ENCODE data around the gene ACTN1. TPM values are rescaled to one million over a fixed set of nuclear protein-coding genes. Genes with fewer than 3 reads are reported as not detected.

ACTN1 gene
- total and polyA plus RNA-seq, 11 donors, result 48.4 to 252 (median 104) TPM

GRCh38 chr14:68937471-68938270, 41.4 kb downstream of the ACTN1 start:
- peak in 1 of 2 donors; percentile 44 for TF ChIP-seq POLR2A (IDR thresholded peaks at IDR 0.05)
- TF ChIP-seq CTCF (IDR thresholded peaks at IDR 0.05), result peak in 11 of 12 donors; percentile 13 to 56 (median 37)
- Histone ChIP-seq H3K4me1 (peaks cover 34 to 96% (median 82%) of the 10 kb centered on the region in 12 donors), H3K27ac (peak overlapping the region; percentile 47 to 98 (median 85)), H3K9me3 (no peaks in the 10 kb centered on the region), H3K4me3 (peak overlapping the region in 1 of 12 donors; percentile 38), H3K36me3 (peaks cover 0 to 2% (median 0%) of the 10 kb centered on the region in 9 donors), H3K27me3 (no peaks in the 10 kb centered on the region)
- DNase-seq (peak; percentile 65 to 84 (median 77)), ATAC-seq (peak; percentile 45 to 73 (median 52))
- whole genome bisulfite sequencing, 4 donors, result 42 to 55% (median 44%) methylated on average over 6 to 11 of the region's 11 CpGs
- intact Hi-C loops (cut with DNase I), result loop anchor here in 6 of 10 donors (5.0 kb wide), 2 partner anchors 40 to 115 kb away; partner anchors contain the start of gene ACTN1 (in 5 of the 6)

GRCh38 chr14:68936980-68937379, 42.1 kb downstream of the ACTN1 start:
- H3K27me3 ChIP-seq, result no peaks in the 10 kb centered on the region
- intact Hi-C loops (cut with DNase I), result loop anchor here in 7 of 10 donors (1.0 to 5.0 kb wide), 4 partner anchors 40 to 115 kb away; partner anchors contain the start of gene ACTN1 (in 6 of the 7)
- WGBS, 4 donors, result 40 to 59% (median 43%) methylated on average over 2 of the region's 2 CpGs
- H3K4me3 ChIP-seq, result peak overlapping the region in 1 of 12 donors; percentile 38
- peaks cover 34 to 96% (median 76%) of the 10 kb centered on the region in 12 donors for H3K4me1 ChIP-seq
- peak in 1 of 5 donors; percentile 2 for DNase-seq
- H3K9me3 ChIP-seq, result no peaks in the 10 kb centered on the region
- peaks cover 0 to 2% (median 0%) of the 10 kb centered on the region in 9 donors for H3K36me3 ChIP-seq
- ATAC-seq, result no peak
- peak overlapping the region; percentile 76 to 98 (median 85) for H3K27ac ChIP-seq
- no peak for TF ChIP-seq CTCF (IDR thresholded peaks at IDR 0.05)

- ATAC-seq (no peak), DNase-seq (peak in 1 of 5 donors; percentile 26)
- TF ChIP-seq CTCF (IDR thresholded peaks at IDR 0.05), result no peak
- Histone ChIP-seq H3K9me3 (no peaks in the 10 kb centered on the region), H3K4me3 (peak overlapping the region in 7 of 12 donors; percentile 6 to 38 (median 8)), H3K4me1 (peaks cover 34 to 96% (median 75%) of the 10 kb centered on the region in 12 donors), H3K36me3 (peaks cover 0 to 2% (median 0%) of the 10 kb centered on the region in 9 donors), H3K27ac (peak overlapping the region; percentile 76 to 98 (median 85)), H3K27me3 (no peaks in the 10 kb centered on the region)
- intact Hi-C loops (cut with DNase I), result loop anchor here in 7 of 10 donors (1.0 to 5.0 kb wide), 4 partner anchors 41 to 116 kb away; partner anchors contain the start of gene ACTN1 (in 6 of the 7)
- 34 to 57% (median 43%) methylated on average over 8 of the region's 8 CpGs for WGBS, 4 donors
Observed at GRCh38 chr14:68936476-68936875, 42.6 kb downstream of the ACTN1 start.

- whole genome bisulfite sequencing, 4 donors, result 16 to 41% (median 24%) methylated on average over 6 of the region's 6 CpGs
- no peaks in the 10 kb centered on the region for H3K27me3 ChIP-seq
- peak overlapping the region; percentile 76 to 98 (median 85) for H3K27ac ChIP-seq
- peak; percentile 27 to 71 (median 56) for ATAC-seq
- peaks cover 34 to 96% (median 74%) of the 10 kb centered on the region in 12 donors for H3K4me1 ChIP-seq
- no peak for TF ChIP-seq CTCF (IDR thresholded peaks at IDR 0.05)
- no peak for TF ChIP-seq POLR2A (IDR thresholded peaks at IDR 0.05)
- peak overlapping the region in 5 of 12 donors; percentile 6 to 38 (median 8) for H3K4me3 ChIP-seq
- H3K9me3 ChIP-seq, result no peaks in the 10 kb centered on the region
- peaks cover 0 to 2% (median 0%) of the 10 kb centered on the region in 9 donors for H3K36me3 ChIP-seq
- intact Hi-C loops (cut with DNase I), result loop anchor here in 7 of 10 donors (1.0 to 5.0 kb wide), 4 partner anchors 42 to 117 kb away; partner anchors contain the start of gene ACTN1 (in 6 of the 7)
- DNase-seq, result peak in 4 of 5 donors; percentile 58 to 80 (median 68)
Observed at GRCh38 chr14:68935761-68936214, 43.3 kb downstream of the ACTN1 start.
